ENCODE results near the gene ST3GAL4. TPM values are rescaled to one million over a fixed set of nuclear protein-coding genes. Genes with fewer than 3 reads are reported as not detected.

Gene ST3GAL4
- total RNA-seq, 3 donors from 2014 or later, result 17.6 to 36.2 (median 32.8) TPM

- Histone ChIP-seq H3K9me3 (no peaks in the 10 kb centered on the region), H3K27me3 (no peaks in the 10 kb centered on the region), H3K36me3 (no peaks in the 10 kb centered on the region), H3K4me1 (peaks cover 0 to 4% of the 10 kb centered on the region in 2 donors), H3K4me3 (no peak overlapping the region), H3K27ac (peak overlapping the region; percentile 29 to 32)
- no peak for TF ChIP-seq POLR2A (IDR thresholded peaks at IDR 0.05)
- no peak for TF ChIP-seq CTCF (IDR thresholded peaks at IDR 0.05)
- no peak for TF ChIP-seq POLR2AphosphoS5 (IDR thresholded peaks at IDR 0.05)
- no peak for DNase-seq (ENCODE audit: low spot score in 2 of 2)
- intact Hi-C loops (cut with DNase I; ENCODE audit: low total_unique reads), result no loop called here
These were observed 2.3 kb upstream of the ST3GAL4 start for GRCh38 chr11:126352934-126353801.

GRCh38 chr11:126354631-126355323 is 709 bp upstream of the ST3GAL4 start:
- DNase-seq (ENCODE audit: low spot score in 2 of 2), result no peak
- Histone ChIP-seq H3K9me3 (no peaks in the 10 kb centered on the region), H3K27ac (peak overlapping the region; percentile 65 to 87), H3K36me3 (no peaks in the 10 kb centered on the region), H3K4me1 (peaks cover 0 to 4% of the 10 kb centered on the region in 2 donors), H3K27me3 (no peaks in the 10 kb centered on the region), H3K4me3 (peak overlapping the region; percentile 64 to 95 (median 68))
- TF ChIP-seq CTCF (IDR thresholded peaks at IDR 0.05), result no peak
- no peak for TF ChIP-seq POLR2AphosphoS5 (IDR thresholded peaks at IDR 0.05)
- no peak for TF ChIP-seq POLR2A (IDR thresholded peaks at IDR 0.05)
- intact Hi-C loops (cut with DNase I; ENCODE audit: low total_unique reads), result no loop called here

- DNase-seq (ENCODE audit: low spot score in 2 of 2), result peak in 1 of 2 donors; percentile 52
- Histone ChIP-seq H3K36me3 (no peaks in the 10 kb centered on the region), H3K9me3 (no peaks in the 10 kb centered on the region), H3K27ac (peak overlapping the region; percentile 65 to 87), H3K4me1 (peaks cover 4% of the 10 kb centered on the region in 2 donors), H3K4me3 (peak overlapping the region; percentile 64 to 95 (median 68)), H3K27me3 (no peaks in the 10 kb centered on the region)
- intact Hi-C loops (cut with DNase I; ENCODE audit: low total_unique reads), result no loop called here
- TF ChIP-seq CTCF (IDR thresholded peaks at IDR 0.05) (no peak), POLR2A (IDR thresholded peaks at IDR 0.05) (no peak), POLR2AphosphoS5 (IDR thresholded peaks at IDR 0.05) (no peak)
These were observed 726 bp downstream of the ST3GAL4 start for GRCh38 chr11:126355926-126356897.

- no peaks in the 10 kb centered on the region for H3K9me3 ChIP-seq
- H3K27me3 ChIP-seq, result no peaks in the 10 kb centered on the region
- peaks cover 4% of the 10 kb centered on the region in 2 donors for H3K4me1 ChIP-seq
- no peaks in the 10 kb centered on the region for H3K36me3 ChIP-seq
- DNase-seq (ENCODE audit: low spot score in 2 of 2), result peak in 1 of 2 donors; percentile 49
- H3K4me3 ChIP-seq, result peak overlapping the region; percentile 64 to 95 (median 68)
- peak overlapping the region; percentile 65 to 87 for H3K27ac ChIP-seq
- TF ChIP-seq POLR2AphosphoS5 (IDR thresholded peaks at IDR 0.05), result no peak
- no peak for TF ChIP-seq POLR2A (IDR thresholded peaks at IDR 0.05)
- TF ChIP-seq CTCF (IDR thresholded peaks at IDR 0.05), result no peak
- intact Hi-C loops (cut with DNase I; ENCODE audit: low total_unique reads), result no loop called here
These were observed 1.8 kb downstream of the ST3GAL4 start for GRCh38 chr11:126357055-126357962.
